Measurements from ENCODE around the gene TSGA10IP.

Gene TSGA10IP

GRCh38 chr11:65918211-65919140 is 26.8 kb upstream of the TSGA10IP start, which contains the start of gene C11orf68:
Gene C11orf68 (minus strand): TSS chr11:65919062. CDS start chr11:65919031, 31 bp downstream.
- no peak for DNase-seq (ENCODE audit: low spot score)

GRCh38 chr11:65919141-65919572 is 26.1 kb upstream of the TSGA10IP start, which contains the start of gene DRAP1:
Gene DRAP1 (plus strand): TSS chr11:65919426. CDS start chr11:65919502, 76 bp downstream.
- peak; percentile 98 for DNase-seq (ENCODE audit: low spot score)

GRCh38 chr11:65919573-65920371 is 25.5 kb upstream of the TSGA10IP start:
- DNase-seq (ENCODE audit: low spot score) = no peak

- peak; percentile 61 for DNase-seq (ENCODE audit: low spot score)
Measured at GRCh38 chr11:65920372-65920802, 24.9 kb upstream of the TSGA10IP start.

GRCh38 chr11:65921033-65921555 is 24.2 kb upstream of the TSGA10IP start:
- no peak for DNase-seq (ENCODE audit: low spot score)

- DNase-seq (ENCODE audit: low spot score) = no peak
Measured at GRCh38 chr11:65921876-65922275, 23.4 kb upstream of the TSGA10IP start.

GRCh38 chr11:65922565-65922964 is 22.7 kb upstream of the TSGA10IP start:
- DNase-seq (ENCODE audit: low spot score) = no peak

GRCh38 chr11:65925397-65925796 is 19.9 kb upstream of the TSGA10IP start:
- DNase-seq (ENCODE audit: low spot score) = no peak

GRCh38 chr11:65927904-65928397 is 17.3 kb upstream of the TSGA10IP start:
- DNase-seq (ENCODE audit: low spot score) = peak; percentile 77

GRCh38 chr11:65928667-65929066 is 16.6 kb upstream of the TSGA10IP start:
- DNase-seq (ENCODE audit: low spot score) = peak; percentile 32

- DNase-seq (ENCODE audit: low spot score) = no peak
Measured at GRCh38 chr11:65931773-65932557, 13.3 kb upstream of the TSGA10IP start.

GRCh38 chr11:65932558-65932919 is 12.7 kb upstream of the TSGA10IP start:
- DNase-seq (ENCODE audit: low spot score) = peak; percentile 50

GRCh38 chr11:65934014-65934413 is 11.3 kb upstream of the TSGA10IP start:
- peak; percentile 50 for DNase-seq (ENCODE audit: low spot score)

- no peak for DNase-seq (ENCODE audit: low spot score)
Measured at GRCh38 chr11:65937766-65938165, 7.5 kb upstream of the TSGA10IP start.

- no peak for DNase-seq (ENCODE audit: low spot score)
Measured at GRCh38 chr11:65941720-65942310, 3.5 kb upstream of the TSGA10IP start.

GRCh38 chr11:65942531-65942930 is 2.7 kb upstream of the TSGA10IP start:
- no peak for DNase-seq (ENCODE audit: low spot score)

GRCh38 chr11:65944191-65944590 is 1.1 kb upstream of the TSGA10IP start:
- DNase-seq (ENCODE audit: low spot score) = no peak

- DNase-seq (ENCODE audit: low spot score) = no peak
Measured at GRCh38 chr11:65944767-65945166, 513 bp upstream of the TSGA10IP start.

GRCh38 chr11:65945941-65946558 is 770 bp downstream of the TSGA10IP start:
- no peak for DNase-seq (ENCODE audit: low spot score)

- no peak for DNase-seq (ENCODE audit: low spot score)
Measured at GRCh38 chr11:65946655-65947054, 1.4 kb downstream of the TSGA10IP start.

- no peak for DNase-seq (ENCODE audit: low spot score)
Measured at GRCh38 chr11:65947133-65947532, 1.9 kb downstream of the TSGA10IP start.
